ENCODE data around the gene PPP6C. TPM values are rescaled to one million over a fixed set of nuclear protein-coding genes. Genes with fewer than 3 reads are reported as not detected.
"Not testable (repeated sequence)": the region's sequence is repeated elsewhere in the genome, so short reads cannot be mapped to it uniquely, and the experiment has no call there.

The PPP6C gene
- total RNA-seq, 2 experiments from 2014 or later, result 56.4 to 57.6 TPM

DNA sequence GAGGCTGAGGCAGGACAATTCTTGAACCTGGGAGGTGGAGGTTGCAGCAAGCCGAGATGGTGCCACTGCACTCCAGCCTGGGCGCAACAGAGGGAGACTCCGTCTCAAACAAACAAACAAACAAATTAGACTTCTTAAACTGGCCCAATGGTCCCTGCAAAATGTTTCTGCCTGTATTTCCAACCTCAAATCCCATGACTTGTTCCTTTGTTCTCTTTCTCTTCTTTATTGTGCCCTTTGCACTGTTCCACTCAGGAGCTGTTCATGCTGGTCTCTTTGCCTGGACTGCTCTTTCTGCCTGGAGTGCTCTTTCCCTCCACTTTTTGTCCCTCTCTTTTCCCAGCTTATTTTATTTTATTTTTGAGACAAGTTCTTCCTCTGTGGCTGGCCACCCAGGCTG, 14.9 kb upstream of the PPP6C start:
- Mint-ChIP-seq H3K4me1 (peaks cover 14% of the 10 kb centered on the region), H3K27me3 (no peaks in the 10 kb centered on the region), H3K27ac (no peak overlapping the region), H3K9me3 (no peaks in the 10 kb centered on the region), H3K36me3 (ENCODE audit: low read depth) (peaks cover 29% of the 10 kb centered on the region), H3K4me3 (no peak overlapping the region)
- ChIA-PET CTCF (interaction anchor here (0.7 kb wide), 1 partner anchor 250 kb away, joined by 3 read pairs; no protein-coding TSS in a partner anchor), POLR2A (interaction anchor here (1.3 to 1.5 kb wide), 2 partner anchors 34 to 37 kb away, joined by 3 to 6 read pairs; partner anchors contain the start of gene HSPA5)
- DNase-seq, result no peak

DNA sequence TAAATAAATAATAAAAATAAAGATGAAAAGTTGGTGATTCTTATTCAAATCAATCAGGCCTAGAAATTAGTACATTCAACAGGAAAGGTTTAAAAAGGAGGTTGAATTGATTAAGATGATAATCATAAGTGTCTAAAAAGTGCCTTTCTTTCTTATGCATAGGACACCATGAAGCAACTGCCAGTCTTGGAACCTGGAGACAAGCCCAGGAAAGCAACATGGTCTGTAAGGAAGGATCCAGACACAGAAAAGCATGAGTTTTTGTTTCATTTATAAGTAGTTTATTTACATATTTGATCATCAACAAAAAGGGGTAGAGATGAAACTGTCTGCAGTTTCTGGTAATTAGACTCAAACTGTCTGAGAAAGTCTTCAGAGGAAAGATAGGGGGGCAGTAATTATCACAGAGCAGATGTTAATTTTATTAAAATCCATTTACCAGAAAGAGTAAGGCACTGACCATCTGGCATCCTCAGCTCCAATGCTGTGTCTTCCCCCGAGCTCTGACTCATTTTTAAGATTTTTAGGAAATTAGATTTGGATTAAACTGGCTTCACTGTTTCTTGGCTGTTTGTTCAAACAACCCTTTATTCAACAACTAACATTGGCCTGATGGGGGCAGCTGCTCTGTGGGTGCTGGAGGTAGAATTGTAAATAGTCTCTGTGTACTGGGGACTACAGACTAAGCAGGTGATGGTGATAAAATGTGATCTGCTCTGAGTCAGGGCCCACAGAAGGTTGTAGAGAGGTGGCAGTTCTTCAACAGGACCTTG, 13.4 kb upstream of the PPP6C start:
- Mint-ChIP-seq H3K4me1 (peaks cover 17% of the 10 kb centered on the region), H3K27me3 (no peaks in the 10 kb centered on the region), H3K9me3 (no peaks in the 10 kb centered on the region), H3K27ac (no peak overlapping the region), H3K4me3 (no peak overlapping the region), H3K36me3 (ENCODE audit: low read depth) (peaks cover 22% of the 10 kb centered on the region)
- POLR2A ChIA-PET, result interaction anchor here (0.6 to 6.4 kb wide), 6 partner anchors 13 to 261 kb away, joined by 3 to 74 read pairs (median 3); partner anchors contain the start of genes HSPA5 and PPP6C
- no peak for DNase-seq
- CTCF ChIA-PET, result no interaction called here

DNA sequence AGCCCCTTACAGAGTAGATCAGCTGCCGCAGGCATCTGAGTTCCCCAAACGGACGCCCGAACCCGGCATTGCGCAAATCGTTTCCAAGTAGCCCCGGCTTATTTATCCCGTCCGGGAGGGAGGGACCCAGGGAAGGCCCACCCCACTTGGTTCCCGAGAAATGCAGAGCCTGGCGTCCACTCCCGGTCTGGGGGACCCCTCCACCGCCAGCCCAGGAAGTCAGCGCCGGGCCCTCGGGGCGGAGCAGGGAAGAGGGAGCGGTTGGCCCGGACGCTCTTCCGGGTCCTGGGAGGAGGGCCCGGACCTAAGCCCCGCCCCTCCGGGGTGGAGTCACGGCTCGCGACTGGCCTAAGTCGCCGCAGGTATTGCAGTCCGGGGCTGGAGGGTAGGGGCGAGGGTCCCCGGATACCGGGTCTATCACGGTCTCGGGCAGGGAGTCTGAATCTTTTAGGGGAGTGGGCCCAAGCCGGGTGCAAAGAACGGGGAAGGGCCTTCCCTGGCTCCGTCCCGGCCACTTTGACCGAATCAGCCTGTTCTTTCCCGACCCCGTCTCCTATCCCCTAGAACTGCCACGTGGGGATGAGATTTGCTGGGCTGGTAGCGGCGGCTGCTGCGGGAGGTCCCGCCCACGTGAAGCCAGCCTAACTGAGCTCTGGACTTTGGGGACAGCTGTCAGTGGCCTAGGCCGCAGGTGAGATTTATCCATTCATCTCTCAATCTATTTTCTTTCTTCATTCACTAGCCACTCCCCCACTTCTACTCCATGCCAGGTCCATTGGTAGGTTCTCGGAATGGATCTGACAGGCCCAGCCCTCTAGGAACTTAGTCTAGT, 10.8 kb upstream of the PPP6C start, which contains the start of gene RABEPK:
TSS of gene RABEPK (plus strand) at position 327 of the 832 bp plus-strand sequence. CDS start 2,472 bp downstream, outside the sequence.
- Mint-ChIP-seq H3K27me3 (peaks cover 1% of the 10 kb centered on the region), H3K9me3 (no peaks in the 10 kb centered on the region), H3K36me3 (ENCODE audit: low read depth) (peaks cover 7% of the 10 kb centered on the region), H3K4me1 (peaks cover 22% of the 10 kb centered on the region), H3K4me3 (peak within 1 kb of the TSS; percentile 92), H3K27ac (peak within 1 kb of the TSS; percentile 83)
- DNase-seq, result peak; percentile 91
- CTCF ChIA-PET, result interaction anchor here (1.0 to 2.4 kb wide), 5 partner anchors 10 to 61 kb away, joined by 3 to 14 read pairs (median 5); partner anchors contain the start of gene GAPVD1
- POLR2A ChIA-PET, result interaction anchor here (0.6 to 6.4 kb wide), 7 partner anchors 10 to 1604 kb away, joined by 3 to 74 read pairs (median 4); partner anchors contain the start of genes GAPVD1, HSPA5, PPP6C and ZBTB43

DNA sequence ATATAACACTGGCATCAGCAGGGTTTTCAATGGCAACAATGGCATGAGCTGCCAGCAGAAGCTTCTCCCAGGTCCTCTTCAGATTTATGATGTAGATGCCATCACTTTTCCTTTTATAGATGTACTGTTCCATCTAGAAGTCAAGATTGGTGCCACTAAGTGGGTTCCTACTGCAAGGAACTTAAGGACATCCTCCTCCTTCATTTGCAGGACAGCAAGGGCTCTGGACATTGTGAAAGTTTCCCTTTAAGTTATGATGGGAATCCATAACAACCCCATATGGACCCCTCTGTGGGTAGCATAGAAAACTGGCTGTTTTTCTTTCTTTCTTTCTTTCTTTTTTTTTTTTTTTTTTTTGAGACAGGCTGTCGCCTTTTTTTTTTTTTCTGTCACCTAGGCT, 6.0 kb upstream of the PPP6C start:
- not testable (repeated sequence) for DNase-seq; H3K4me3 Mint-ChIP-seq; H3K9me3 Mint-ChIP-seq; H3K27ac Mint-ChIP-seq; H3K36me3 Mint-ChIP-seq (ENCODE audit: low read depth); H3K27me3 Mint-ChIP-seq
- CTCF ChIA-PET, result interaction anchor here (1.5 kb wide), 1 partner anchor 46 kb away, joined by 4 read pairs; the partner anchor contains the start of gene HSPA5
- peaks cover 36% of the 10 kb centered on the region for H3K4me1 Mint-ChIP-seq
- POLR2A ChIA-PET, result interaction anchor here (1.8 to 3.0 kb wide), 2 partner anchors 46 to 334 kb away, joined by 6 to 11 read pairs; partner anchors contain the start of genes ARPC5L, HSPA5 and RPL35

DNA sequence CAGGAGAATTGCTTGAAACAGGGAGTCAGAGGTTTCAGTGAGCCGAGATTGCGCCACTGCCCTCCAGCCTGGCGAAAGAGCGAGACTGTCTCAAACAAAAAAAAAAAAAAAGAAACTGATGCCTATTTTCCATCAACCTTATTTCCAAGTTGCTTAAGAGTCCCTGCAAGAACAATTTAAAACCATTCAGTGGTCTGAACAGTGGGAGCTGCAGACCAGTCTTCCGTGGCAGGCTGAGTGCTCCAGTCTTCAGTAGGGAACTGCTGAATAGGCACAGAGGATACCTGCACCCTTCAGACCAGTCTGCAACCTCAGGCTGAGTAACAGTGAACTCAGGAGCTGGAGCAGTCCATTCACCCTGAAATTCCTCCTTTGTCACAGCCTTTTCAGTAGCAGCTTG, 4.9 kb upstream of the PPP6C start:
- H3K9me3 Mint-ChIP-seq; DNase-seq; H3K36me3 Mint-ChIP-seq (ENCODE audit: low read depth); H3K4me3 Mint-ChIP-seq; H3K27me3 Mint-ChIP-seq: not testable (repeated sequence)
- ChIA-PET POLR2A (interaction anchor here (1.8 to 3.0 kb wide), 2 partner anchors 47 to 333 kb away, joined by 6 to 11 read pairs; partner anchors contain the start of genes ARPC5L, HSPA5 and RPL35), CTCF (interaction anchor here (1.5 kb wide), 1 partner anchor 47 kb away, joined by 4 read pairs; the partner anchor contains the start of gene HSPA5)
- Mint-ChIP-seq H3K4me1 (peaks cover 37% of the 10 kb centered on the region), H3K27ac (peak overlapping the region; percentile 26)

DNA sequence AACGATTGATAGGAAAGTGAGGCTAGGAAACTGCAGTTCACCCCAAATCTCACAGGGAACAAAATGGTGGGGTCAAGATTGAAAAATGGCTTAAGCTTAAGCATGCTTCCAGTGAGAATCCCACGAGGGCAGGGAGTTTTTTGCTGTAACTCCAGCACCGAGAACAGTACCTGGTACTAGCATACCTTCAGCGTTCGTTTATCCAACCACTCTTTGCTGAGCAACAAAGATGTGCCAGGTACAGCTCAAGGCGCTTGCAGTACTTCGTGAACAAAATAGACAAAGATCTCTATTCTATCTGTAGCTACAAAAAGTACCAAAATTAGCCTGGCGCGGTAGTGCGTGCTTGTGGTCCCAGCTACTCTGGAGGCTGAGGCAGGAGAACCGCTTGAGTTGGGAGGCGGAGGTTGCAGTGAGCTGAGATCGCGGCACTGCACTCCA, 778 bp upstream of the PPP6C start:
- no peaks in the 10 kb centered on the region for H3K9me3 Mint-ChIP-seq
- peak overlapping the region; percentile 85 for H3K4me3 Mint-ChIP-seq
- peak; percentile 31 for DNase-seq
- ChIA-PET CTCF (interaction anchor here (0.6 to 1.4 kb wide), 6 partner anchors 9 to 120 kb away, joined by 3 to 14 read pairs (median 6); partner anchors contain the start of genes GAPVD1, HSPA5, RABEPK and SCAI), POLR2A (interaction anchor here (0.9 to 4.0 kb wide), 9 partner anchors 10 to 329 kb away, joined by 3 to 50 read pairs (median 5); partner anchors contain the start of genes GOLGA1, HSPA5, RABEPK and SCAI)
- H3K36me3 Mint-ChIP-seq (ENCODE audit: low read depth), result peaks cover 11% of the 10 kb centered on the region
- peaks cover 51% of the 10 kb centered on the region for H3K4me1 Mint-ChIP-seq
- peak overlapping the region; percentile 91 for H3K27ac Mint-ChIP-seq
- H3K27me3 Mint-ChIP-seq, result no peaks in the 10 kb centered on the region

DNA sequence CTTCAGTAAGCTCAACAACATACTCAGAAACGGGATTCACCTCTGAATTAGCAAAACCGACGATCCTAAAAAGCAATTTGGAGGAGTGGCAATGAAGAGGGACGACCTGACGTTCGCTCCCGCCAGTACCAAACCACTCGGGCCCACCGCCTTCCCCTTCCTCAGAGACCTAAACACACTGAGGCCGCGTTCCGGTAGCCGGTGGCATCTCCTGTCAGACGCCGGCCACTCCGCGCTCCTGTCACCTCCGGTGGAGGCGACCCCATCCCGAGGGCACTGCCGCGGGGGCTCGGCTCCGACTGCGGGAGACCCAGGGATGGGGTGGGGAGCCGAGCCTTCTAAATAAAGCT, 617 bp downstream of the PPP6C start:
- peak overlapping the region; percentile 85 for H3K4me3 Mint-ChIP-seq

DNA sequence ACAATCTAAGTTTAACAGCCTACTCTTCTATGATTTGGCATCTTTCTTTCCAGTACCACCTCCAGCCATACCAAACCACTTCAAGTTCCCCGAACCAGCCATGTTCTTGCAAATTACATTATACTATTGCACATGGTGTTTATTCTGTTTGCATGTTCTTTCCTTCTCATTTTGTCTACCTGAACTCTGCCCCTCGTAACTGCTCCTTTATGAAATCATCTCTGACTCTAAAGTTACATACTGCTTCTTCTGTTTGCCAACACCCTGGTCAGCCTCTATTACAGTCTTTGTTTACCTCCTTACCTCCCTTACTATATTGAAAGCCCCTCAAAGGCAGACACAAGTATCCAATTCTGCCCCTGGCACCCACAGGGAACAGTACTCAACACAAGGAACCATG, 6.0 kb downstream of the PPP6C start:
- no peak for DNase-seq
- POLR2A ChIA-PET, result no interaction called here
- Mint-ChIP-seq H3K9me3 (no peaks in the 10 kb centered on the region), H3K4me3 (no peak overlapping the region), H3K36me3 (ENCODE audit: low read depth) (peaks cover 32% of the 10 kb centered on the region), H3K27ac (no peak overlapping the region), H3K27me3 (no peaks in the 10 kb centered on the region), H3K4me1 (peaks cover 44% of the 10 kb centered on the region)
- CTCF ChIA-PET, result interaction anchor here (1.1 kb wide), 1 partner anchor 20 kb away, joined by 3 read pairs; no protein-coding TSS in a partner anchor

More for the DNA sequence above, 617 bp downstream of the PPP6C start:
- Mint-ChIP-seq H3K27me3 (no peaks in the 10 kb centered on the region), H3K4me1 (peaks cover 38% of the 10 kb centered on the region), H3K9me3 (no peaks in the 10 kb centered on the region), H3K27ac (peak overlapping the region; percentile 91), H3K36me3 (ENCODE audit: low read depth) (peaks cover 11% of the 10 kb centered on the region)
- ChIA-PET POLR2A (interaction anchor here (1.0 to 4.0 kb wide), 6 partner anchors 11 to 319 kb away, joined by 3 to 50 read pairs (median 4); partner anchors contain the start of genes HSPA5 and RABEPK), CTCF (interaction anchor here (1.2 kb wide), 1 partner anchor 46 kb away, joined by 3 read pairs; the partner anchor contains the start of gene SCAI)
- peak; percentile 45 for DNase-seq

DNA sequence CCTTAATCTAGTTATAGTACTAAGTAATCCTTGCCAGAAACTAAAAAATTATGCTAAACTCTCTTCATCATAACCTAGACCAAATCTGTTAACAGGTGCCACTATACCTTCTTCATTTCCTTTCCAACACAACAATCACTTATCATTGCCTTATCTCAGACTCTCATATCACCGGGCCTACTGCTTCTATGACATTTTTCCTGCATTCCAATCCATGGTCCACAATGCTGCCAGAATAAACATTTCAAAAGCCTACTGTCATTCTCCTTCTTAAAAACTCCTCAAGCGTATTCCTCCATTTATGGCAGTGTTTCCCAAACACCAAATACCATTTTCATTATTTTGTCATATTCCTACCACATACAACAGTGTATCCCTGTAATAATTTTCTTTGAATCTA, 6.5 kb downstream of the PPP6C start:
- Mint-ChIP-seq H3K36me3 (ENCODE audit: low read depth) (peaks cover 33% of the 10 kb centered on the region), H3K4me1 (peaks cover 43% of the 10 kb centered on the region), H3K4me3 (no peak overlapping the region), H3K9me3 (no peaks in the 10 kb centered on the region), H3K27me3 (no peaks in the 10 kb centered on the region), H3K27ac (no peak overlapping the region)
- DNase-seq, result no peak
- CTCF ChIA-PET, result interaction anchor here (1.1 kb wide), 1 partner anchor 19 kb away, joined by 3 read pairs; no protein-coding TSS in a partner anchor
- POLR2A ChIA-PET, result interaction anchor here (1.7 kb wide), 1 partner anchor 58 kb away, joined by 6 read pairs; the partner anchor contains the start of gene HSPA5

DNA sequence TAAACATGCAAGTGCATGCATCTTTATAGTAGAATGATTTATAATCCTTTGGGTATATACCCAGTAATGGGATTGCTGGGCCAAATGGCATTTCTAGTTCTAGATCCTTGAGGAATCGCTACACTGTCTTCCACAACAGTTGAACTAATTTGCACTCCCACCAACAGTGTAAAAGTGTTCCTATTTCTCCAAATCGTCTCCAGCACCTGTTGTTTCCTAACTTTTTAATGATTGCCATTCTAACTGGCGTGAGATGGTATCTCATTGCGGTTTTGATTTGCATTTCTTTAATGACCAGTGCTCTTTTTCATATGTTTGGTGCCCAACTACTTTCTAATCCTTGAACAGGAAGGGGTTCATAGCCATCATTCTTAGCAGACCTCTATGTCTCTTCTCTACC, 7.8 kb downstream of the PPP6C start:
- H3K9me3 Mint-ChIP-seq, DNase-seq, H3K27ac Mint-ChIP-seq, H3K27me3 Mint-ChIP-seq, H3K4me3 Mint-ChIP-seq, CTCF ChIA-PET: not testable (repeated sequence)
- POLR2A ChIA-PET, result interaction anchor here (1.7 kb wide), 1 partner anchor 60 kb away, joined by 6 read pairs; the partner anchor contains the start of gene HSPA5
- H3K4me1 Mint-ChIP-seq, result peaks cover 34% of the 10 kb centered on the region
- H3K36me3 Mint-ChIP-seq (ENCODE audit: low read depth), result peaks cover 31% of the 10 kb centered on the region

DNA sequence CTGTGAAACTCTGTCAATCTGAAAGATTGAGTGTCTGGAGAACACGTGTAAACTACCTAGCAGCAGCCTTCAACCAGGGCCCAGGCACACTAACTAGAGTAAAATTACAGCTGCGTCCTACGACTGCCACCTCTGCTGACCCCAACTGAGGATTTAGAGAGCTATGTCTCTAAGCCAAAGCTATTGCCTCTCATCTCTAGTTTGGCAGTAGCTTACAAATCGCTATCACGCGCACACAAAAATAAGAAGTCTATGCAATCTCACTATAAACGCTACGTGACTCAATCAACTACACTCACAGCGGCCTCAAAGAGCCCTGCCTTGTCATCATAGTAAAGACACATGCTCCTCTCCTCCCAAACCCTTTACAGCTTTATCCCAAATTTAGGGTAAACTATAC, 8.7 kb downstream of the PPP6C start:
- ChIA-PET CTCF (no interaction called here), POLR2A (no interaction called here)
- Mint-ChIP-seq H3K36me3 (ENCODE audit: low read depth) (peaks cover 31% of the 10 kb centered on the region), H3K9me3 (no peaks in the 10 kb centered on the region), H3K4me1 (peaks cover 36% of the 10 kb centered on the region), H3K27me3 (no peaks in the 10 kb centered on the region), H3K4me3 (no peak overlapping the region), H3K27ac (no peak overlapping the region)
- DNase-seq, result no peak

DNA sequence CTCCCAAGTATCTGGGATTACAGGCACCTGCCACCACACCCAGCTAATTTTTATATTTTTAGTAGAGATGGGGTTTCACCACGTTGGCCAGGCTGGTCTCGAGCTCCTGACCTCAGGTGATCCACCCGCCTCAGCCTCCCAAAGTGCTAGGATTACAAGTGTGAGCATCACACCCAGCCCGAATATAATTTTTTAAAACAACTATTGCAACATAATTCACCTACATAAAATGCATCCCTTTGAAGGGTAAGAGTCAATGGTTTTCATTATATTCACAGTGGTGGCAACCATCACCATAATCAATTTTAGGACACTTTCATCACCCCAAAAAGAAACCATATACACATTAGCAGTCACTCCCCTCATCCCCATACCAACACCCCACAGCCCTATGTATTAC, 9.8 kb downstream of the PPP6C start:
- DNase-seq, H3K9me3 Mint-ChIP-seq, POLR2A ChIA-PET, H3K27me3 Mint-ChIP-seq, CTCF ChIA-PET, H3K27ac Mint-ChIP-seq, H3K4me3 Mint-ChIP-seq: not testable (repeated sequence)
- peaks cover 28% of the 10 kb centered on the region for H3K36me3 Mint-ChIP-seq (ENCODE audit: low read depth)
- H3K4me1 Mint-ChIP-seq, result peaks cover 33% of the 10 kb centered on the region

All from activated CD4-positive, alpha-beta memory T cell treated with anti-CD3 and anti-CD28 coated beads, Interleukin-2, amount 10 ng/mL, durations not matched to agents 7 days and 5 days (primary cell).